NCI-H1417 (cell line): Measurements from ENCODE around the gene OR51B5.
"Not testable (repeated sequence)": the region's sequence is repeated elsewhere in the genome, so short reads cannot be mapped to it uniquely, and the experiment has no call there.

Experiments
- DNase-seq, 3 experiments: peaks; one replicate each; lab custom pipeline; 2025; lab: John Stamatoyannopoulos, UW

OR51B5 gene, protein sequence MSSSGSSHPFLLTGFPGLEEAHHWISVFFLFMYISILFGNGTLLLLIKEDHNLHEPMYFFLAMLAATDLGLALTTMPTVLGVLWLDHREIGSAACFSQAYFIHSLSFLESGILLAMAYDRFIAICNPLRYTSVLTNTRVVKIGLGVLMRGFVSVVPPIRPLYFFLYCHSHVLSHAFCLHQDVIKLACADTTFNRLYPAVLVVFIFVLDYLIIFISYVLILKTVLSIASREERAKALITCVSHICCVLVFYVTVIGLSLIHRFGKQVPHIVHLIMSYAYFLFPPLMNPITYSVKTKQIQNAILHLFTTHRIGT

DNA sequence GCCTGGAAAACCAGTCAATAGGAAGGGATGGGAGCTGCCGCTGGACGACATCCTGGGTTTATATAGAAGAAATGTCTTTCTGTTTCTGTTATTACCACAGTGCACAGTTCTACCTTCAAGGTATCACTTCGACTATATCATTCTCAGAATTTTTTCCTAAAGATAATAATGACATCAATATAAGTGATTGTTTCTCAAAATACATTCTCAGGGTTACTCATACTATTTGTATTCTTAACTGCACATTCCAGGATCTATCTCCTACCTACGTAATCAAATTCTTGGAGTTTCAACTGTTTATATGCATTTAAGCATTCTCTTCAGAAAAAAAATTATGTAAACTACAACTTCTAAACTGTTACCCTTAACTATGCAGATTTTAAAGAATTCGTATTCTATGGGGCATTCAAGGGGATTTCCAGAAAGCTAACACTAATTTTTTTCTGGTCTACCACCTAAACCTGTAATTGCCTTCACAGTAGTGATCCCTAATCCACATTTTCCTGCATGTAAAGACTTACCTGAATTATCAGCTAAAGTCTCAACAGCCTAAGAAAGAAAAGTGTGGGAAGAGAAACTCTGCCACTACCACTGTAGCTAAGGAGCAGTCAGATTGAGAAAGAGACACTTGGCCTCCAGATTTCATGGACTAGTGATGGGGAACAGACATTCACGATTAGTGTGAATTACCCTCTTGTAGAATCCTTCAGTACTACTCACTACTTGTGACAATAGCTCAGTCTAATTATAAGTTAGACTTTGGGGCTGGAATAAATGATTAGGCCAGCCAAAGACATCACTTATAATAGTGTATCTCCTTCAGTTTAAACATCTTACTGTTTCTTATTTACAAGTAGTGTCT is at the start of gene OR51B5:
Gene OR51B5, minus strand, starts transcription at position 51 of the 862 bp plus-strand sequence. Its CDS starts 0 bp downstream, at position 51.
- DNase-seq = no peak

DNA sequence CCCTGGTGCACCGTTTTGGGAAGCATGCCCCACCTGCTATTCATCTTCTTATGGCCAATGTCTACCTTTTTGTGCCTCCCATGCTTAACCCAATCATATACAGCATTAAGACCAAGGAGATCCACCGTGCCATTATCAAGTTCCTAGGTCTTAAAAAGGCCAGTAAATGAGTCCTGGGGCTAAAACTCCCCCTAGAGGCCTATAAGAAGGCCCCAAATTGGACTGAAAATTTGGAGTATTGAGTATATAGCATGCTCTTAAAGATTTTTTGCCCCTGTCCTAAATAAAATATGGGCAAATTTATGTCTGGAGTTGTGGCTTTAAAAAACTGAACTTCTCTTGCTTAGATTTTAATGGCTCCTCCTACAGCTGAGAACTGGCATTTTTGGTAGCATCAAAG is 46.9 kb upstream of the OR51B5 start:
- no peak for DNase-seq

DNA sequence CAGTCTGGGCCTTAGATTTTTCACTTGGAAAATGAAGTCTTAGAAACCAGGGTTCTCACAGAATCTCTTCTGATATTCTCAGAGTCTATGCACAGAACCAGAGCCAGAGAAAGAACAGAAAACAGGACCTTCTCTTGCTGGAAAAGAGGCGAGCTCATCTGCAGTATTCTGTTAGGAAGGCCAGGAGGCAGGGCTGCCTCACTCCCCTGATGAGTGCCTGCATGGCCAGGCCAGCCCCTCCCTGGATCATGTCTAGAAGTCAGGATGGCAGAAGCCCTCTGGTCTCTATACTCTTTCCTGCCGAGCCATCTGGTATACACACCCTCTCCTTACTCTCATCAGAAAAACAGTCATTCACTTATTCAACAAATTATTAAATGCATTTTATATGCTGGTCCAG is 41.0 kb upstream of the OR51B5 start:
- no peak for DNase-seq

- DNase-seq = no peak
These were observed 40.3 kb upstream of the OR51B5 start, which contains the start of gene OR51M1 for GRCh38 chr11:5383576-5383975. Gene OR51M1 (plus strand): TSS chr11:5383812. CDS start chr11:5389399, 5,587 bp downstream.

GRCh38 chr11:5380740-5381342 is 37.5 kb upstream of the OR51B5 start:
- peak; percentile 34 to 66 (median 36) for DNase-seq

GRCh38 chr11:5369789-5370188 is 26.5 kb upstream of the OR51B5 start:
- peak in 1 of 3 experiments; percentile 8 for DNase-seq

DNA sequence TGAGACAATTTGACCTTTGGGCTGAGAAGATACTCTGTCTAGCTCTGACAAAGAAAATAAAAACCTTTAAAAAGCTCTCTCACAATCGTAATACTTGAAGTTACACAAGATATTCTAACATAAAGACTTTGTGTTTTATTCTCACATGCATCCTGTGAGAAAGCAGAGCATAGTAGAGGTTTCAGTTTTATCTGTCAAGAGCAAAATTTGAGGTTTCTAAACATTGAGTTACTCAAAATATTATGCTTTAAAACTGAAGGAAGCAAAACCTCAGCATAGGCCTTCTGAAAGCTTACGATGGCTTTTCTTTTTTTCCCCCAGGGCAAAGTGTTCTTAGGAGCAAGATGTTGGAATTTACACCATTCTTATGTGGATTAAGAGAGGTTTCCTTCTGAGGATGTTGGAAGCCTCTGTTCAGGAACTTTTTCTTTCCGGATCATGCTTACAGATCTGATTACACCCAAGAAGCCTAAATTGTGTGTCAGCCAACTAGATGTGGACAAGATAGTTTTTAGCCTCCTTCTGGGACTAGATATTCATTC is 25.2 kb upstream of the OR51B5 start:
- DNase-seq = no peak

DNA sequence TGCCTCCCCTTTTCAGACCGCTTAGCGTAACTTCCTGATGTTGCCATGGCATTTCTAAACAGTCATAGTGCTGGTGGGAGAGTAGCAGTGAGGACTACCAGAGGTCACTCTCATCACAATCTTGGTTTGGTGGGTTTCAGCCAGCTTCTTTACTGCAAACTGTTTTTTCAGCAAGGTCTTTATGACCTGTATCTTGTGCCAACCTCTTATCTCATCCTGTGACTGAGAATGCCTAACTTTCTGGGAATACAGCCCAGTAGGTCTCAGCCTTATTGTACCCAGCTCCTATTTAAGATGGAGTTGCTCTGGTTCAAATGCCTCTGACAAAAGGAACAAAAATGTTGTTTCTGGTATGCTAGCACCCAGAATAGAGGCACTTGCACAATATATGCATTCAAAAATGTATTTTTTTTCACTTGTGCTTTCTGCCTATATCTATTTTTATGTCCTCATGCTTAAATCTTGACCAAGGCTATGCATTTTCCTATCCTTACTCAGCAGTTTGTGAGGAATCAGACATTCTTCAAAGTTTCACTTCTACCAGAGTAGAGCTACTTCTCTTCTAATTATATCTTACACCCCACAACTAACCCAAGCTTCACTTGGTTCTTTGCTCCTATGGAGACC is 24.2 kb upstream of the OR51B5 start:
- peak in 1 of 3 experiments; percentile 0 for DNase-seq

- DNase-seq = no peak
These were observed 23.5 kb upstream of the OR51B5 start for GRCh38 chr11:5366856-5367255.

- DNase-seq = not testable (repeated sequence)
These were observed 23.0 kb upstream of the OR51B5 start for GRCh38 chr11:5366365-5366764.

DNA sequence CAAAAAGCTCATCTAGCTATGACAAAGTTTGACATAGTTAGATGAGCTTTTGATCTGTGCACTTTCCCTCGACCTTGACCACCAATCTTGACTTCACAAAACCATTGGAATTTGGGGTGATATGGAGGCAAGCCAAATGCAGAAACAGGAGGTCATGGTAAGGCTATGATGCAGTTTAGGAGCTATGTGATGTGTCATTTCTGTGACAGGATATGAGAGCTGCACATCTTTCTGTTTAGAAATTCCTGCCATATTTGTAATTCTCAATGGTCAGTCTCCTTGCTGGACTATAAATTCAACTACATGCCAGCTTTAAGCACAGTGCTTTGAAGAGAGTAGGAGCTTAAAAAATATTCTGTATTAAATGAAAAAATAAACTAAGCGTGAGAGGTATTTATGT is 20.9 kb upstream of the OR51B5 start:
- DNase-seq = no peak

DNA sequence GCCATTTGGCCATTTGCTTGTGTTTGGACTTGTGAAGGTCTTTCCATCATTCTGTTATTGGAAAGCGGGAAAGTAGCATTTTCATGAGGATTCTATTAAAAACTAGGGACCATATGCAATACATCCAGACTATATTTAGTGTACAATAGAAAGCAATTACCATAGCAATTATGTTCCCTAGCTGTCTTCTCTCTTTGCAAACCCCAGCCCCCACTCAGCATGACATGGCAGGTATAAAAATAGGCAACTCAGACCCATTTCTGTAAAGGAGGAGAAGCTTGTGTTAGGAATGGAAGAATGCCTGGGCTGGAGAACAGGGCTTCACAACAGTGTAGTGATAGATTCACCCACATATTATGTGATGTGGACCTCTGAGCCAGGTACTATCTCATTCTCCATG is 20.4 kb upstream of the OR51B5 start:
- DNase-seq = peak in 1 of 3 experiments; percentile 9

GRCh38 chr11:5362017-5362625 is 18.8 kb upstream of the OR51B5 start:
- DNase-seq = no peak

DNA sequence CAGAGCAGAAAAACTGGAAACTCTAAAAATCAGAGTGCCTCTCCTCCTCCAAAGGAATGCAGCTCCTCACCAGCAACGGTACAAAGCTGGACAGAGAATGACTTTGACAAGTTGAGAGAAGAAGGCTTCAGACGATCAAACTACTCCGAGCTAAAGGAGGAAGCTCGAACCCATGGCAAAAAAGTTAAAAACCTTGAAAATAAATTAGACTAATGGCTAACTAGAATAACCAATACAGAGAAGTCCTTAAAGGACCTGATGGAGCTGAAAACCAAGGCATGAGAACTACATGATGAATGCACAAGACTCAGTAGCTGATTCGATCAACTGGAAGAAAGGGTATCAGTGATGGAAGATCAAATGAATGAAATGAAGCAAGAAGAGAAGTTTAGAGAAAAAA is 12.7 kb upstream of the OR51B5 start:
- DNase-seq = not testable (repeated sequence)

- no peak for DNase-seq
These were observed 7.9 kb upstream of the OR51B5 start, which contains the start of gene OR51B6 for GRCh38 chr11:5351208-5351607. Gene OR51B6 (plus strand): TSS chr11:5351508. CDS start chr11:5351508, 0 bp downstream.

GRCh38 chr11:5349550-5349949 is 6.2 kb upstream of the OR51B5 start:
- no peak for DNase-seq

DNA sequence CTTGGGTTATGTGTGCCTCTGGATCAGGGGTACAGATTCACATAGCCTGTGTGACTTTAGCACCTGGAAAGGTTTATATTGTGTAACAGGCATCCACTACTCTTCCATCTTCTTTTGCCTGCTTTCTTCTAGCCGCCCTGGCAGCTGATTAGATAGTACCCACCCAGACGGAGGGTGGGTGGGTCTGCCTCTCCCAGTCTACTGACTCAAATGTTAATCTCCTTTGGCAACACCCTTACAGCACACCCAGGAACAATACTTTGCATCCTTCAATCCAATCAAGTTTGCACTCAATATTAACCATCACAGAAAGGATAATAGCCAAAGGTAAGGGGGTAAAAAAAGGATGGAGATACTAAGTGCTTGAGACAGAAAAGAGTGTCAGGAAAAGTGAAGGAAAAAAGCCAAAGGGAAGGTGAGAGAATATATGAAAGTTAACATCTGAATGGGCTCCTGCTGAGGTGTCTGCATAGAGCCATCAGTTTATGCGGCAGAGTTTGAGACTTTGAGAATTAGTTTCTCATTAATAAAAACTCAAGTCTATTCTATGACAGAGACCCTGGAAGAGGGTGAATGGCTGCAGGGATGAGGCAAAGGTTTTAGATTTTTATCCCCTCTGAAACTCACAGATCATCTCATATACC is 5.3 kb upstream of the OR51B5 start:
- DNase-seq = no peak

GRCh38 chr11:5345831-5346230 is 2.5 kb upstream of the OR51B5 start:
- DNase-seq = no peak

DNA sequence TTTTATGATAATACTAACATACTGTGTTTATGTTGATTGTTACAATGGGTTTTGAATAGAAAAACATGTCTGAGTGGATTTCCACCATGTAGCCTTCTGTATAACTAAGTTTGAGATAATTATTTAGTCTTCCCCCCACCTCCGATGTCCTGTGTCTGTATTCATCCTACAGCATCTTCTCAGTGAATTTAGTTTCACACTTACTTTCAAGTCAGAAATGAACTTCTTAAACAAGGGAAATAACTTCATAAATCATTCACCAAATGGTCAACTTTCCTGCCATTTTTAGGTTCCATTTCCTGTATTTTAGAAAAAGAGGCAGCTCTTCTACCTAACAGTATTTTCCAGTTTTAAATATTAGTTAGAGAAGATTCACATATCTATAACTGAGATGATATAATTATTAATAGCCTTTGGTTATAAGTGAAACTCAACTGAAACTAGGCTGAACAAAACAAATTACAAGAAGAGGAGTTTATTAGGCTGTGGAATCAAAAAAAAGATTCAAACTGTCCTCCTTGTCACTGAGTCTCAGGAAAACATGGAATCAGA is 3.5 kb downstream of the OR51B5 start:
- DNase-seq = no peak

DNA sequence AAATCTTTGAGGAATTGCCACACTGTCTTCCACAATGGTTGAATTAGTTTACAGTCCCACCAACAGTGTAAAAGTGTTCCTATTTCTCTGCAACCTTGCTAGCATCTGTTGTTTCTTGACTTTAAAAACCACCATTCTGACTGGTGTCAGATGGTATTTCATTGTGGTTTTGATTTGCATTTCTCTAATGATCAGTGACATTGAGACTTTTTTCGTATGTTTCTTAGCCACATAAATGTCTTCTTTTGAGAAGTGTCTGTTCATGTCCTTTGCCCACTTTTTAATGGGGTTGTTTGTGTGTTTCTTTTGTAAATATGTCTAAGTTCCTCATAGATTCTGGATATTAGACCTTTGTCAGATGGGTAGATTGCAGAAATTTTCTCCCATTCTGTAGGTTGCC is 6.1 kb downstream of the OR51B5 start:
- DNase-seq = not testable (repeated sequence)
